Upper lobe of right lung (tissue), 1 donor: ENCODE measurements around the gene GPR142. TPM values are rescaled to one million over a fixed set of nuclear protein-coding genes. Genes with fewer than 3 reads are reported as not detected.
A peak's percentile ranks its signal among the peaks of the same experiment; 100 is the strongest.

Source experiments
- ATAC-seq: fragments of 200-7000 bp; cut with Tn5 transposase; one replicate; pipeline ENCODE4 v1.9.1; 2020; ENCODE audit warnings: mild to moderate bottlenecking, moderate library complexity
- DNase-seq: peaks from one replicate; pipeline ENCODE4 v3.0.0-alpha.2; 2020
- H3K27ac ChIP-seq: fragments of 200-600 bp; one replicate; pipeline ENCODE4 v1.8.0; 2022
- H3K27me3 ChIP-seq: fragments of 200-600 bp; one replicate; pipeline ENCODE4 v1.8.0; 2022; ENCODE audit warnings: mild to moderate bottlenecking
- H3K36me3 ChIP-seq: fragments of 200-600 bp; one replicate; pipeline ENCODE4 v1.8.0; 2022
- H3K4me1 ChIP-seq: fragments of 200-600 bp; one replicate; pipeline ENCODE4 v1.8.0; 2022
- H3K4me3 ChIP-seq: fragments of 200-600 bp; one replicate; pipeline ENCODE4 v1.8.0; 2022; ENCODE audit warnings: mild to moderate bottlenecking
- H3K9me3 ChIP-seq: fragments of 200-600 bp; one replicate; pipeline ENCODE4 v1.8.0; 2022
- CTCF ChIP-seq: fragments of 200-600 bp; IDR thresholded peaks from one replicate; pipeline ENCODE4 v1.8.0; 2022; ENCODE audit warnings: antibody characterized with exemption
- intact Hi-C: fragments of 100-400 bp; cut with DNase I; formaldehyde crosslinking; loops from one replicate; pipeline ENCODE4 v1.11.0; 2022
- total RNA-seq: library from RNA; stranded (reverse); fragmentation: NEBNext Ultra II Directional; extraction: Animal tissue kit (Norgen Biotek cat#: 25700); gene quantifications from one replicate; pipeline ENCODE4 v1.2.1, GENCODE V29; 2021
- donor health status: DM: no; HTN: yes; CAD: no; lungs with severe emphysema.

The GPR142 gene
- total RNA-seq, 1 donor from 2014 or later = not detected

GRCh38 chr17:74414510-74414909 lies 47.2 kb downstream of the GPR142 start:
- TF ChIP-seq CTCF = no peak
- no peak for DNase-seq
- intact Hi-C loops = no loop called here
- Histone ChIP-seq H3K36me3 (no peaks in the 10 kb centered on the region), H3K27ac (no peak overlapping the region), H3K9me3 (no peaks in the 10 kb centered on the region), H3K27me3 (no peaks in the 10 kb centered on the region), H3K4me3 (no peak overlapping the region), H3K4me1 (no peaks in the 10 kb centered on the region)
- ATAC-seq = no peak

GRCh38 chr17:74415608-74416396 lies 48.5 kb downstream of the GPR142 start:
- H3K4me1 ChIP-seq = no peaks in the 10 kb centered on the region
- ATAC-seq (no peak), DNase-seq (no peak)
- intact Hi-C loops = no loop called here
- H3K4me3 ChIP-seq = no peak overlapping the region
- no peaks in the 10 kb centered on the region for H3K27me3 ChIP-seq
- no peak overlapping the region for H3K27ac ChIP-seq
- TF ChIP-seq CTCF = no peak
- H3K9me3 ChIP-seq = no peaks in the 10 kb centered on the region
- no peaks in the 10 kb centered on the region for H3K36me3 ChIP-seq

GRCh38 chr17:74417178-74418045 lies 50.1 kb downstream of the GPR142 start:
- no peak for TF ChIP-seq CTCF
- Histone ChIP-seq H3K27ac (no peak overlapping the region), H3K4me3 (no peak overlapping the region), H3K36me3 (no peaks in the 10 kb centered on the region), H3K4me1 (no peaks in the 10 kb centered on the region), H3K9me3 (no peaks in the 10 kb centered on the region), H3K27me3 (no peaks in the 10 kb centered on the region)
- DNase-seq (no peak), ATAC-seq (peak; percentile 41)
- intact Hi-C loops = no loop called here

- Histone ChIP-seq H3K4me3 (no peak overlapping the region), H3K36me3 (no peaks in the 10 kb centered on the region), H3K27me3 (no peaks in the 10 kb centered on the region), H3K9me3 (no peaks in the 10 kb centered on the region), H3K27ac (no peak overlapping the region), H3K4me1 (no peaks in the 10 kb centered on the region)
- no peak for ATAC-seq
- intact Hi-C loops = no loop called here
- DNase-seq = no peak
- TF ChIP-seq CTCF = no peak
These were observed 52.7 kb downstream of the GPR142 start for GRCh38 chr17:74419928-74420411.

Other genes with a start within 250 kb of the GPR142 start
- 659 TPM for gene RPL38, start 163.8 kb upstream of the GPR142 start, total RNA-seq
- gene TTYH2, start 153.9 kb upstream of the GPR142 start, total RNA-seq = 7.4 TPM
- not detected for gene DNAI2, start 93.3 kb upstream of the GPR142 start, total RNA-seq
- gene KIF19, start 41.3 kb upstream of the GPR142 start, total RNA-seq = 0.23 TPM
- gene BTBD17, start 5.6 kb upstream of the GPR142 start, total RNA-seq = not detected
- 48.6 TPM for gene GPRC5C, start 64.6 kb downstream of the GPR142 start, total RNA-seq
- 17.5 TPM for gene CD300A, start 99.1 kb downstream of the GPR142 start, total RNA-seq
- gene CD300LB, start 164.0 kb downstream of the GPR142 start, total RNA-seq = 1.3 TPM
- gene CD300C, start 178.6 kb downstream of the GPR142 start, total RNA-seq = 8.2 TPM
- gene CD300H, start 200.0 kb downstream of the GPR142 start, total RNA-seq = not detected
- not detected for gene CD300LD, start 224.8 kb downstream of the GPR142 start, total RNA-seq